SK-N-SH (cell line): Measurements from ENCODE around the gene DPH6. TPM values are rescaled to one million over a fixed set of nuclear protein-coding genes. Genes with fewer than 3 reads are reported as not detected.

Experiments used
- CTCF ChIA-PET: fragments of 300-600, 350-600 bp; formaldehyde crosslinking; extraction: SDS; loops from one replicate; lab custom pipeline; 2021; lab: Yijun Ruan, JAX
- POLR2A ChIA-PET: fragments of 350-600 bp; sonication (Branson Sonifier 250); formaldehyde crosslinking; extraction: SDS; loops from one replicate; lab custom pipeline; 2020; ENCODE audit warnings: antibody characterized with exemption, inconsistent platforms; lab: Yijun Ruan, JAX
- DNase-seq: peaks from one replicate; pipeline ENCODE4 v3.0.0; 2012
- H2AFZ ChIP-seq: fragments of 200-600 bp; sonication (generic); 2 replicates; pipeline ENCODE4 v1.8.1; 2016; ENCODE audit warnings: antibody characterized with exemption, mild to moderate bottlenecking, low read depth
- H3F3A ChIP-seq: fragments of 200-600 bp; sonication (generic); replicated peaks from 2 replicates; pipeline ENCODE3; 2016; ENCODE audit warnings: antibody characterized with exemption, mild to moderate bottlenecking; ENCODE audit not compliant: insufficient read depth
- H3K27ac ChIP-seq, 2 experiments: fragments of 200-500 bp in 1 of 2; fragments of 200-600 bp in 1 of 2; sonication (Bioruptor generic) in 1 of 2; sonication (generic), shearing (Covaris generic) in 1 of 2; 2 replicates each; pipeline versions ENCODE4 v1.5.1 to v1.6.1; 2014 to 2016; ENCODE audit warnings: low read depth in 2 of 2, inconsistent platforms in 1 of 2, low read length in 1 of 2, mild to moderate bottlenecking in 1 of 2, mixed read lengths in 1 of 2
- H3K27me3 ChIP-seq: fragments of 200-600 bp; sonication (generic), shearing (Covaris generic); 2 replicates; pipeline ENCODE4 v1.6.1; 2016; ENCODE audit warnings: mixed run types; ENCODE audit not compliant: insufficient read depth
- H3K36me3 ChIP-seq, 2 experiments: fragments of 200-500 bp in 1 of 2; fragments of 200-600 bp in 1 of 2; sonication (Bioruptor generic) in 1 of 2; sonication (generic) in 1 of 2; replicated peaks in 1 of 2; 2 replicates each; pipeline versions ENCODE3 to v1.5.1; 2014 to 2016; ENCODE audit warnings: low read length in 1 of 2, mild to moderate bottlenecking in 1 of 2; ENCODE audit not compliant: insufficient read depth in 2 of 2, control insufficient read depth in 1 of 2
- H3K4me1 ChIP-seq, 2 experiments: fragments of 200-500 bp in 1 of 2; fragments of 200-600 bp in 1 of 2; sonication (Bioruptor generic) in 1 of 2; sonication (generic), shearing (Covaris generic) in 1 of 2; 2 replicates each; pipeline versions ENCODE4 v1.5.1 to v1.6.1; 2014 to 2016; ENCODE audit warnings: low read depth in 1 of 2, low read length in 1 of 2, mixed run types in 1 of 2; ENCODE audit not compliant: insufficient read depth in 2 of 2, control insufficient read depth in 1 of 2
- H3K4me2 ChIP-seq: fragments of 200-600 bp; sonication (generic), shearing (Covaris generic); 2 replicates; pipeline ENCODE4 v1.6.1; 2017; ENCODE audit warnings: mixed run types
- H3K4me3 ChIP-seq, 2 experiments: fragments of 200-500 bp in 1 of 2; fragments of 200-600 bp in 1 of 2; sonication (Bioruptor generic) in 1 of 2; sonication (generic), shearing (Covaris generic) in 1 of 2; 2 replicates each; pipeline versions ENCODE4 v1.5.1 to v1.8.1; 2014 to 2016; ENCODE audit warnings: low read depth in 2 of 2, inconsistent platforms in 1 of 2, low read length in 1 of 2, mild to moderate bottlenecking in 1 of 2, mixed read lengths in 1 of 2, moderate library complexity in 1 of 2
- H3K79me2 ChIP-seq: fragments of 200-600 bp; sonication (generic); 2 replicates; pipeline ENCODE4 v1.8.1; 2017; ENCODE audit warnings: mild to moderate bottlenecking; ENCODE audit not compliant: insufficient read depth
- H3K9ac ChIP-seq: fragments of 200-600 bp; sonication (generic); 2 replicates; pipeline ENCODE4 v1.6.1; 2017; ENCODE audit warnings: mixed run types
- H3K9me2 ChIP-seq: fragments of 200-600 bp; sonication (generic); 2 replicates; pipeline ENCODE4 v1.6.1; 2017; ENCODE audit warnings: mixed run types
- H3K9me3 ChIP-seq: fragments of 200-600 bp; sonication (generic); 2 replicates; pipeline ENCODE4 v1.6.1; 2017; ENCODE audit warnings: mixed run types, mild to moderate bottlenecking, moderate library complexity
- H4K20me1 ChIP-seq: fragments of 200-600 bp; sonication (generic); 2 replicates; pipeline ENCODE4 v1.6.1; 2017; ENCODE audit warnings: mild to moderate bottlenecking, mixed run types; ENCODE audit not compliant: insufficient read depth
- CHD2 ChIP-seq: fragments of 150-350 bp; IDR thresholded peaks from 2 replicates; pipeline ENCODE4 v1.6.1; 2018; ENCODE audit warnings: low read length; ENCODE audit not compliant: partially characterized antibody
- CTCF ChIP-seq: fragments of 200-600 bp; sonication (generic); IDR thresholded peaks from 2 replicates; pipeline ENCODE4 v1.6.1; 2017; ENCODE audit warnings: antibody characterized with exemption, mild to moderate bottlenecking, moderate library complexity
- EZH2phosphoT487 ChIP-seq: fragments of 200-600 bp; sonication (generic); IDR thresholded peaks from 2 replicates; pipeline ENCODE4 v1.6.1; 2017; ENCODE audit warnings: low read depth, mixed run types, mild to moderate bottlenecking, antibody characterized with exemption, moderate library complexity, borderline replicate concordance
- FOSL2 ChIP-seq: IDR thresholded peaks from 2 replicates; pipeline ENCODE4 v1.4.0; 2012; ENCODE audit warnings: low read depth, mild to moderate bottlenecking, moderate library complexity, borderline replicate concordance
- FOXJ3 ChIP-seq: sonication (generic); formaldehyde crosslinking; IDR thresholded peaks from 2 replicates; pipeline ENCODE4 v1.5.1; 2020; ENCODE audit warnings: mild to moderate bottlenecking, missing genetic modification reagents
- FOXM1 ChIP-seq: IDR thresholded peaks from 2 replicates; pipeline ENCODE4 v1.4.0; 2012; ENCODE audit warnings: low read depth, mild to moderate bottlenecking
- GATA2 ChIP-seq: sonication (generic); formaldehyde crosslinking; IDR thresholded peaks from 2 replicates; pipeline ENCODE4 v1.5.0; 2020; ENCODE audit warnings: mild to moderate bottlenecking, missing genetic modification reagents
- IRF3 ChIP-seq: fragments of 150-350 bp; IDR thresholded peaks from 2 replicates; pipeline ENCODE4 v1.6.1; 2016; ENCODE audit warnings: mild to moderate bottlenecking, low read depth, low read length
- MAX ChIP-seq: IDR thresholded peaks from 2 replicates; pipeline ENCODE4 v1.4.0; 2012; ENCODE audit warnings: low read depth
- MEF2A ChIP-seq: IDR thresholded peaks from 2 replicates; pipeline ENCODE4 v1.4.0; 2012; ENCODE audit warnings: low read depth, borderline replicate concordance
- POLR2AphosphoS5 ChIP-seq: IDR thresholded peaks from 2 replicates; pipeline ENCODE4 v1.6.1; 2012; ENCODE audit warnings: low read depth, low read length
- RAD21 ChIP-seq: IDR thresholded peaks from 2 replicates; pipeline ENCODE4 v1.6.1; 2012; ENCODE audit warnings: mild to moderate bottlenecking, low read length
- RXRA ChIP-seq: IDR thresholded peaks from 2 replicates; pipeline ENCODE4 v1.4.0; 2012; ENCODE audit warnings: low read depth, mild to moderate bottlenecking, borderline replicate concordance
- SIN3A ChIP-seq: IDR thresholded peaks from 2 replicates; pipeline ENCODE4 v1.6.1; 2012; ENCODE audit warnings: low read depth, mild to moderate bottlenecking, low read length, moderate library complexity, borderline replicate concordance
- SMC3 ChIP-seq: IDR thresholded peaks from 2 replicates; pipeline ENCODE4 v1.6.1; 2012; ENCODE audit warnings: low read depth, low read length, improper control_type of control experiment
- TAF1 ChIP-seq: IDR thresholded peaks from 2 replicates; pipeline ENCODE4 v1.6.1; 2012; ENCODE audit warnings: low read depth, mild to moderate bottlenecking, low read length, moderate library complexity, borderline replicate concordance
- TCF12 ChIP-seq: IDR thresholded peaks from 2 replicates; pipeline ENCODE4 v1.4.0; 2012
- USF1 ChIP-seq: IDR thresholded peaks from 2 replicates; pipeline ENCODE4 v1.4.0; 2012; ENCODE audit warnings: low read depth, borderline replicate concordance
- USF2 ChIP-seq: fragments of 150-350 bp; IDR thresholded peaks from 2 replicates; pipeline ENCODE4 v1.6.1; 2017; ENCODE audit warnings: antibody characterized with exemption, low read length, low read depth, borderline replicate concordance
- YY1 ChIP-seq: IDR thresholded peaks from 2 replicates; pipeline ENCODE4 v1.4.0; 2012; ENCODE audit warnings: low read depth, mild to moderate bottlenecking
- WGBS: methylation state at CpG from one replicate; pipeline ENCODE4 v1.1.6; 2017; ENCODE audit warnings: low lambda C conversion rate; 5-methylcytosine and 5-hydroxymethylcytosine counted together
- polyA plus RNA-seq, 3 experiments: library from polyadenylated mRNA; depleted of rRNA; stranded (reverse); fragments of >200 nt; gene quantifications; 2 replicates each; pipeline ENCODE4 v1.2.3, GENCODE V29; 2012

The DPH6 gene
- polyA plus RNA-seq, 1 of the 3 experiments (the other 2 are of a cell fraction), result 15.7 TPM

- WGBS, result 100% methylated on average over 2 of the region's 2 CpGs
- no peak overlapping the region for H2AFZ ChIP-seq
- TF ChIP-seq IRF3, result no peak
- no peak for TF ChIP-seq GATA2 (CRISPR knock-in tag)
- no peak for TF ChIP-seq FOXM1
- no peak for TF ChIP-seq SIN3A
- TF ChIP-seq SMC3, result no peak
- TF ChIP-seq YY1, result no peak
- TF ChIP-seq RAD21, result no peak
- no peak for TF ChIP-seq RXRA
- no peak for TF ChIP-seq MEF2A
- TF ChIP-seq MAX, result no peak
- TF ChIP-seq EZH2phosphoT487, result no peak
- no peak for TF ChIP-seq POLR2AphosphoS5
- no peak for TF ChIP-seq USF1
- TF ChIP-seq TAF1, result no peak
- TF ChIP-seq USF2, result no peak
- no peak for TF ChIP-seq CHD2
- no peak for TF ChIP-seq CTCF
- no peak for TF ChIP-seq FOXJ3 (CRISPR knock-in tag)
- TF ChIP-seq FOSL2, result no peak
- TF ChIP-seq TCF12, result no peak
- TF ChIP-seq, all 33 proteins: peak for 0
These were observed 162.5 kb downstream of the DPH6 start for GRCh38 chr15:35383506-35383905.

More at GRCh38 chr15:35383506-35383905, 162.5 kb downstream of the DPH6 start:
- H3K79me2 ChIP-seq, result no peaks in the 10 kb centered on the region
- no peaks in the 10 kb centered on the region for H3K9me2 ChIP-seq
- H3F3A ChIP-seq, result peaks cover 5% of the 10 kb centered on the region
- H4K20me1 ChIP-seq, result no peaks in the 10 kb centered on the region
- H3K27me3 ChIP-seq, result no peaks in the 10 kb centered on the region
- CTCF ChIA-PET, result no interaction called here
- H3K36me3 ChIP-seq, result no peaks in the 10 kb centered on the region
- no peaks in the 10 kb centered on the region for H3K9me3 ChIP-seq
- no peak overlapping the region for H3K27ac ChIP-seq
- POLR2A ChIA-PET, result no interaction called here
- no peak overlapping the region for H3K4me2 ChIP-seq
- H3K4me3 ChIP-seq, result no peak overlapping the region
- no peaks in the 10 kb centered on the region for H3K4me1 ChIP-seq
- no peak for DNase-seq
- no peak overlapping the region for H3K9ac ChIP-seq
